ENCODE measurements around the gene ARMH3. TPM values are rescaled to one million over a fixed set of nuclear protein-coding genes. Genes with fewer than 3 reads are reported as not detected.

Gene ARMH3
- total RNA-seq, 1 donor from 2014 or later, result 4.5 TPM

DNA sequence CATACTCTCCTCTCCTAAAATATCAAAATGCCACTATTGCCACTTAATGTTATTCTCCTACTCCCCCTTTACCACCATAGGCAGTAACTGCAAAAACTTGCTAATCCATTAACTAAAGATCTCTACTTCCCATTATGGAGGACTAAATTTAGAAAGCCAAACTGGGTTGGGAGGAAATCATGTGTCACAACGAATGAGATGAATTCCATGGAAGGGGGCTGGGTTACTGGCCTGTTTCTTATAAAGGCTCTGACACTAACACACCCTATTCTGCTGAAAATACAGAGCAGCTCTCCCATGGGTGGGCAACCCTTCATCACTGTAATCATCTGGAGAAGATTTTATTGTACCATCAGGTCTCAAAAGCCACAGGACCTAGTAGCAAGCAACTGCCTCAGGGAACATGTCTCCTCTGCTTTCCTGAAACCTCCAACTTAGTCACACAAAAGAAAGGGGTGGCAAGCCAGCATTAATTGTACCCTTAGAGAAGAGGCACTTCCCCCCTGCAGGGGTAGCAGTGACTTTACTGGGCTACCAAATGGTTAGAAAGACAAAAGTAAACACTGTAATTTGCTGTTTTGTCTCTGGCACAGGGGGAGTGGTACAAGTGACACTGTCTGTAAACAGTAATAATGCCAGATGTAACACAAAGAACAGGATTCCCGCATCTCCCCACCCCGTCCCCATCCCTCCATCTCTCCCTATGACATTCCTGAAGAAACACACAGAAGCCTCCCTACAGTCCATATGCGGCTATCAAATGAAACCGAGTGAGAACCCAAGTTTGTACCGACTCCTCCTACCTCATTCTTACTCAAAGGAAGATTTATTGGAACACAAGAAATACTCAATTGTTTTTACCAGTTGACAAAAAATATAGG lies 81.6 kb downstream of the ARMH3 start:
- no peak for TF ChIP-seq CTCF (IDR thresholded peaks at IDR 0.05)

DNA sequence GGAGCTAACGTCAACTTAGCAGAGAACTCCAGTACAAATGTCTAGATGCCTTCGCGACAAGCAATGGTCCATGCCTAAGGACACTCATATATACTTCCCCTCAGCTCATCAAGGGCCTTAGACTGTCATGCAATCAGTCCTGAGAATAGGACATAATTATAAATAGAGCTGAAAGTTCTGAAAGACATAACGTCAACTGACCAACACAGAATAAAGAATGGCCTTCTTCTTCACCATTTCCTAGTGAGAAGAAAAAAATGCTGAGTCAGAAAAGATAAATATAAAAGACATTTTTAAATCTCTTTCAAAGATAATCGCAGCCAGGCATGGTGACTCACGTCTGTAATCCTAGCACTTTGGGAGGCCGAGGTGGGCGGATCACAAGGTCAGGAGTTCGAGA lies 83.2 kb downstream of the ARMH3 start:
- Histone ChIP-seq H3K36me3 (peaks cover 33 to 35% of the 10 kb centered on the region in 2 donors), H3K4me3 (no peak overlapping the region), H3K27ac (no peak overlapping the region), H3K4me1 (no peaks in the 10 kb centered on the region), H3K9me3 (no peaks in the 10 kb centered on the region), H3K27me3 (no peaks in the 10 kb centered on the region)
- TF ChIP-seq CTCF (IDR thresholded peaks at IDR 0.05), result no peak
- intact Hi-C loops (cut with DNase I), result no loop called here
- no peak for DNase-seq (ENCODE audit: low spot score in 2 of 2)

More for the DNA sequence above, 81.6 kb downstream of the ARMH3 start:
- Histone ChIP-seq H3K36me3 (peaks cover 33 to 34% of the 10 kb centered on the region in 2 donors), H3K27ac (peak overlapping the region; percentile 18 to 22), H3K4me1 (no peaks in the 10 kb centered on the region), H3K4me3 (no peak overlapping the region), H3K27me3 (no peaks in the 10 kb centered on the region), H3K9me3 (no peaks in the 10 kb centered on the region)
- intact Hi-C loops (cut with DNase I), result no loop called here
- DNase-seq (ENCODE audit: low spot score in 2 of 2), result no peak

- no peak overlapping the region for H3K27ac ChIP-seq
- H3K4me1 ChIP-seq, result no peaks in the 10 kb centered on the region
- H3K4me3 ChIP-seq, result no peak overlapping the region
- H3K36me3 ChIP-seq, result peaks cover 31 to 33% of the 10 kb centered on the region in 2 donors
- H3K27me3 ChIP-seq, result no peaks in the 10 kb centered on the region
- H3K9me3 ChIP-seq, result no peaks in the 10 kb centered on the region
- DNase-seq (ENCODE audit: low spot score in 2 of 2), result no peak
- TF ChIP-seq CTCF (IDR thresholded peaks at IDR 0.05), result no peak
- intact Hi-C loops (cut with DNase I), result no loop called here
Observed at GRCh38 chr10:101969412-101969922, 86.5 kb downstream of the ARMH3 start.

DNA sequence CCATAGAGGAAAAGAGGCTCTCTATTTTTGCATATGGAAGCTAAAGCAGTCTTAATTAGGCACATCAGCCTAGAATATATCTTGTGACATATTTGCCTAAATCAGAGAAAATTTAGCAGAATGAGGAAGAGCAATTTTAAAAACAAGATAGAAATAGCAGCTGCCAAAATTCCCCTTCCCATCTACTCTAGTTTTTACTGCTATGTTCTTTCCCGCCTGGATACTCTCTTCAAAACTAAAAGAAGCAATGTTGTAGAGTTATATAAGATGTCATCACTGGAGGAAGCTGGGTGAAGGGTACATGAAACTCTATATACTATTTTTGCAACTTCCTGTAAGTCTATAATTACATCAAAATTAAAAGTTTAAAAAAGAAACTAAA lies 87.0 kb downstream of the ARMH3 start:
- H3K4me1 ChIP-seq, result no peaks in the 10 kb centered on the region
- no peak for TF ChIP-seq CTCF (IDR thresholded peaks at IDR 0.05)

GRCh38 chr10:101968286-101968939 lies 87.6 kb downstream of the ARMH3 start:
- Histone ChIP-seq H3K27me3 (no peaks in the 10 kb centered on the region), H3K9me3 (no peaks in the 10 kb centered on the region), H3K4me3 (no peak overlapping the region), H3K36me3 (peaks cover 29 to 30% of the 10 kb centered on the region in 2 donors), H3K27ac (no peak overlapping the region), H3K4me1 (no peaks in the 10 kb centered on the region)
- intact Hi-C loops (cut with DNase I), result no loop called here
- TF ChIP-seq CTCF (IDR thresholded peaks at IDR 0.05), result no peak
- DNase-seq (ENCODE audit: low spot score in 2 of 2), result no peak

More for the DNA sequence above, 87.0 kb downstream of the ARMH3 start:
- H3K36me3 ChIP-seq, result peaks cover 29 to 31% of the 10 kb centered on the region in 2 donors
- no peaks in the 10 kb centered on the region for H3K27me3 ChIP-seq
- H3K27ac ChIP-seq, result no peak overlapping the region
- H3K9me3 ChIP-seq, result no peaks in the 10 kb centered on the region
- no peak for DNase-seq (ENCODE audit: low spot score in 2 of 2)
- intact Hi-C loops (cut with DNase I), result no loop called here
- H3K4me3 ChIP-seq, result no peak overlapping the region

Data from ascending aorta (tissue), 2 donors.